T-cell (primary cell): Measurements from ENCODE around the gene EDARADD. TPM values are rescaled to one million over a fixed set of nuclear protein-coding genes. Genes with fewer than 3 reads are reported as not detected.
"Not testable (repeated sequence)": the region's sequence is repeated elsewhere in the genome, so short reads cannot be mapped to it uniquely, and the experiment has no call there.

Source experiments
- ATAC-seq, 4 experiments: fragments of 200-7000 bp in 3 of 4; fragments of 150-1000 bp in 1 of 4; cut with Tn5 transposase; replicated peaks in 1 of 4; 1 replicate in 3 of 4; 2 replicates in 1 of 4; pipeline ENCODE4 v1.10.0; 2021; ENCODE audit warnings: moderate library complexity in 3 of 4, mild to moderate bottlenecking in 2 of 4, moderate number of reproducible peaks in 1 of 4
- CTCF ChIA-PET, 2 donors: fragments of 300-600 bp; sonication (Branson Sonifier 250); formaldehyde crosslinking; loops; one replicate each; lab custom pipeline; 2022; ENCODE audit warnings: antibody characterized with exemption in 2 of 2; lab: Charles Lee
- POLR2A ChIA-PET, 2 donors: fragments of 300-600 bp; sonication (Branson Sonifier 250); formaldehyde crosslinking; loops; one replicate each; lab custom pipeline; 2022; ENCODE audit warnings: antibody characterized with exemption in 2 of 2; lab: Charles Lee
- DNase-seq, 35 experiments: peaks; one replicate each; pipeline versions ENCODE4 v3.0.0 to v3.0.0-alpha.2; 2013 to 2023
- H3K27ac ChIP-seq: one replicate; pipeline ENCODE4 v1.5.1; 2013; ENCODE audit warnings: low read length
- H3K27me3 ChIP-seq, 2 experiments: replicated peaks in 1 of 2; 1 replicate in 1 of 2; 2 replicates in 1 of 2; pipeline versions ENCODE4 v1.6.1 to v1.7.0; 2013; ENCODE audit warnings: low read length in 1 of 2, mixed read lengths in 1 of 2; ENCODE audit not compliant: control insufficient read depth in 2 of 2, insufficient read depth in 2 of 2; ENCODE audit errors: extremely low read depth in 1 of 2
- H3K36me3 ChIP-seq, 2 donors: 1 replicate in 1 of 2; 2 replicates in 1 of 2; pipeline versions ENCODE4 v1.6.1 to v1.7.0; 2013; ENCODE audit warnings: low read length in 1 of 2; ENCODE audit not compliant: control insufficient read depth in 2 of 2, insufficient read depth in 1 of 2; ENCODE audit errors: extremely low read depth in 1 of 2
- H3K4me1 ChIP-seq, 2 experiments: 1 replicate in 1 of 2; 2 replicates in 1 of 2; pipeline versions ENCODE4 v1.6.1 to v1.7.0; 2013; ENCODE audit warnings: low read length in 2 of 2, mixed read lengths in 1 of 2; ENCODE audit not compliant: insufficient read depth in 2 of 2, control insufficient read depth in 1 of 2; ENCODE audit errors: extremely low read depth in 1 of 2
- H3K4me3 ChIP-seq, 2 donors: 1 replicate in 1 of 2; 2 replicates in 1 of 2; pipeline versions ENCODE4 v1.5.1 to v1.7.0; 2013; ENCODE audit warnings: mild to moderate bottlenecking in 2 of 2, low read length in 1 of 2, moderate library complexity in 1 of 2; ENCODE audit not compliant: control insufficient read depth in 1 of 2; ENCODE audit errors: extremely low read depth in 1 of 2
- H3K9me3 ChIP-seq: 2 replicates; pipeline ENCODE4 v1.7.0; 2013
- H3K27ac Mint-ChIP-seq, 2 donors: one replicate each; pipeline ENCODE4 v1.8.0; 2020 to 2021; ENCODE audit warnings: mild to moderate bottlenecking in 2 of 2, mixed read lengths in 2 of 2
- H3K27me3 Mint-ChIP-seq, 2 donors: one replicate each; pipeline ENCODE4 v1.8.0; 2021 to 2022; ENCODE audit warnings: mixed read lengths in 2 of 2
- H3K36me3 Mint-ChIP-seq: one replicate; pipeline ENCODE4 v1.8.0; 2021; ENCODE audit warnings: mixed read lengths
- H3K4me1 Mint-ChIP-seq, 3 donors: one replicate each; pipeline ENCODE4 v1.8.0; 2020 to 2022; ENCODE audit warnings: mixed read lengths in 3 of 3, mild to moderate bottlenecking in 1 of 3
- H3K4me3 Mint-ChIP-seq, 3 donors: one replicate each; pipeline ENCODE4 v1.8.0; 2020 to 2022; ENCODE audit warnings: mild to moderate bottlenecking in 3 of 3, mixed read lengths in 3 of 3, moderate library complexity in 3 of 3
- H3K9me3 Mint-ChIP-seq, 3 donors: one replicate each; pipeline ENCODE4 v1.8.0; 2020 to 2022; ENCODE audit warnings: mixed read lengths in 3 of 3
- WGBS: methylation state at CpG from one replicate; pipeline ENCODE4 v1.1.5; 2013; ENCODE audit warnings: missing lambda C conversion rate; ENCODE audit not compliant: insufficient coverage; 5-methylcytosine and 5-hydroxymethylcytosine counted together
- total RNA-seq, 35 experiments: library from RNA in 6 of 35; stranded (reverse) in 6 of 35; fragments of 120-200 nt in 1 of 35; gene quantifications; one replicate each; pipeline versions ENCODE4 v1.2.1 to v1.2.4 and lab custom pipeline; 2013 to 2026

Gene EDARADD
- total RNA-seq, 5 donors from 2014 or later (not counting 1 experiment from before 2014, with no cell fraction given), result 1.3 to 5.7 (median 4.2) TPM

DNA sequence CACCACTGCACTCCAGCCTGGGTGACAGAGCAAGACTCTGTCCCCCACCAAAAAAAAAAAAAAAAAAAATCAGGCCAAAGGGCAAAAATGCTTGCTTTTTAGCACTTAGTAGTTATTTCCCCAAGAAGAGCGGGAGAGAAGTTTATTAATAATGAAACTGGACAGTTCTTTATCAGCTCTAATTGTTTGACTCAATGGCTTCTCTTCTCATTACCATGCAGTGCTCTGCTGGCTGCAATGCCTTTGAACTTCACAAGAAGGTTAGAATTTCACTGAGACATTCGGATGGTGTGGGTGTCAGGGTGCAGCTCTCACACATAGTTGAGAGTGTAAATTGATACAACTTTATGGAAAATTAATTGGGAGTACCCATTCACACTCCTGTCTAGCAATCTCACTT, 63.7 kb downstream of the EDARADD start:
- Histone ChIP-seq H3K36me3 (no peaks in the 10 kb centered on the region), H3K9me3 (no peaks in the 10 kb centered on the region), H3K27me3 (peaks cover 0 to 2% of the 10 kb centered on the region in 2 experiments), H3K4me3 (no peak overlapping the region), H3K4me1 (peaks cover 0 to 4% of the 10 kb centered on the region in 2 experiments), H3K27ac (no peak overlapping the region)
- Mint-ChIP-seq H3K4me3 (no peak overlapping the region), H3K27ac (no peak overlapping the region), H3K36me3 (peaks cover 8% of the 10 kb centered on the region), H3K4me1 (peaks cover 0 to 12% (median 0%) of the 10 kb centered on the region in 3 donors), H3K9me3 (no peaks in the 10 kb centered on the region), H3K27me3 (peaks cover 6 to 16% of the 10 kb centered on the region in 2 donors)
- ChIA-PET POLR2A (no interaction called here), CTCF (interaction anchor here in 1 of 2 donors (0.7 kb wide), 2 partner anchors 20 to 57 kb away, joined by 4 to 5 read pairs; no protein-coding TSS in a partner anchor)
- DNase-seq (no peak), ATAC-seq (no peak)
- WGBS, result no CpG with 5 or more reads among the region's 2 CpGs

DNA sequence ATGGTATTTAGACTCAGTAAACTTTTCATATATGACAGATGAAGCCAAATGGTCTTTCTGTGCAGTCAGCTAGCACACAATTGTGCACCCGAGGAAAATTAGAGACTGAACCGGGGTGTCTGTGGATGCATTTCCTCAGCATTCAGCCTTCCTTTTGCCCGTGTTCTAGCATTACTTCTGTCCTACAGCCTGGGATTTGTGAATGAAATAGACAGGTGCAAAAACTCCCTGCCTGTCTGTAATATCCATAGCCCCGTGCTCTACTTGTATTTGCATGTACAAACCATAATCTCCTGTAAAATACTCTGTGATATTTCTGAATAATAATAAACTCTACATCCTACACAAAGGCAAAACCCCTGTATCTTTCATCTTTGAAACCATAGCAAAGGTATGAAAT, 64.9 kb downstream of the EDARADD start:
- WGBS, result 89% methylated on average over 3 of the region's 4 CpGs
- H3K27ac ChIP-seq, result no peak overlapping the region
- no peak overlapping the region for H3K4me3 ChIP-seq
- H3K27me3 ChIP-seq, result peaks cover 0 to 8% of the 10 kb centered on the region in 2 experiments
- Mint-ChIP-seq H3K36me3 (peaks cover 8% of the 10 kb centered on the region), H3K9me3 (no peaks in the 10 kb centered on the region), H3K27ac (no peak overlapping the region), H3K4me3 (no peak overlapping the region), H3K4me1 (peaks cover 0 to 12% (median 0%) of the 10 kb centered on the region in 3 donors), H3K27me3 (peaks cover 9 to 27% of the 10 kb centered on the region in 2 donors)
- H3K4me1 ChIP-seq, result peaks cover 0 to 4% of the 10 kb centered on the region in 2 experiments
- ATAC-seq (no peak), DNase-seq (no peak)
- H3K9me3 ChIP-seq, result no peaks in the 10 kb centered on the region
- POLR2A ChIA-PET, result interaction anchor here (0.6 to 0.7 kb wide), 3 partner anchors 49 to 342 kb away, joined by 3 to 6 read pairs (median 4); no protein-coding TSS in a partner anchor
- no peaks in the 10 kb centered on the region for H3K36me3 ChIP-seq
- CTCF ChIA-PET, result no interaction called here

DNA sequence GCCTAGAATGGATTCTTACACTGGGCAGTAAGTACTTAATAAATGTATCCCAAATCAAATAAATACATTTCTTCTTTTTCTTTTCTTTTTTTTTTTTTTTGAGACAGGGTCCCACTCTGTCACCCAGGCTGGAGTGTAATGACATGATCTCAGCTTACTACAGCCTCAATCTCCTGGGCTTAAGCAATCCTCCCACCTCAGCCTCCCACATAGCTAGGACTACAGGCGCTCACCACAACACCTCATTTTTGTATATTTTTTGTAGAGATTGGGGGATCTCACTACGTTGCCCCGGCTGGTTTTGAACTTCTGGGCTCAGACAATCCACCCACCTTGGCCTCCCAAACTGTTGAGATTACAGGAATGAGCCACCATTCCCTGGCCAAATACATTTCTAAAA, 66.0 kb downstream of the EDARADD start:
- WGBS, result no CpG with 5 or more reads among the region's 3 CpGs
- POLR2A ChIA-PET, result no interaction called here

DNA sequence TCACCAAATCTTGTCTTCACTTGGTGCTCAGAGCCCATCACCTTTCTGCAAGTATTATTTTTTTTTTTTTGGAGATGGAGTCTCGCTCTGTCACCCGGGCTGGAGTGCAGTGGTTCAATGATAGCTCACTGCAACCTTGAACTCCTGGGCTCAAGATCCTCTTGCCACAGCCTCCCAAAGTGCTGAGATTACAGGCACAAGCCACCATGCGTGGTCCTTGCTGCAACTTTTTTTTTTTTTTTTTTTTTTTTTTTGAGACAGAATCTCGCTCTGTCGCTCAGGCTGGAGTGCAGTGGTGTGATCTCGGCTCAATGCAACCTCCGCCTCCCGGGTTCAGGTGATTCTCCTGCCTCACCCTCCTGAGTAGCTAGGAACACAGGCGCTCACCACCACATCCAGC, 70.1 kb downstream of the EDARADD start:
- H3K4me3 ChIP-seq, H3K9me3 ChIP-seq, POLR2A ChIA-PET, ATAC-seq, H3K27me3 ChIP-seq, H3K36me3 Mint-ChIP-seq, DNase-seq, H3K4me3 Mint-ChIP-seq, H3K27ac ChIP-seq, H3K36me3 ChIP-seq, H3K27ac Mint-ChIP-seq, H3K9me3 Mint-ChIP-seq: not testable (repeated sequence)
- peaks cover 21 to 24% (median 24%) of the 10 kb centered on the region in 3 donors for H3K4me1 Mint-ChIP-seq
- CTCF ChIA-PET, result interaction anchor here (0.7 kb wide), 2 partner anchors 107 to 469 kb away, joined by 3 to 7 read pairs; no protein-coding TSS in a partner anchor
- 100% methylated on average over 4 of the region's 9 CpGs for WGBS
- H3K27me3 Mint-ChIP-seq, result peaks cover 22 to 52% of the 10 kb centered on the region in 2 donors
- H3K4me1 ChIP-seq, result peaks cover 0 to 16% of the 10 kb centered on the region in 2 experiments

More for the DNA sequence above, 66.0 kb downstream of the EDARADD start:
- no peak overlapping the region for H3K4me3 ChIP-seq
- Mint-ChIP-seq H3K27ac (no peak overlapping the region), H3K9me3 (no peaks in the 10 kb centered on the region), H3K4me3 (no peak overlapping the region), H3K36me3 (peaks cover 8% of the 10 kb centered on the region), H3K27me3 (peaks cover 14 to 33% of the 10 kb centered on the region in 2 donors), H3K4me1 (peaks cover 5 to 18% (median 8%) of the 10 kb centered on the region in 3 donors)
- no peak overlapping the region for H3K27ac ChIP-seq
- H3K36me3 ChIP-seq, result no peaks in the 10 kb centered on the region
- CTCF ChIA-PET, result interaction anchor here in 1 of 2 donors (0.5 kb wide), 1 partner anchor 358 kb away, joined by 3 read pairs; no protein-coding TSS in a partner anchor
- H3K27me3 ChIP-seq, result peaks cover 0 to 8% of the 10 kb centered on the region in 2 experiments
- H3K9me3 ChIP-seq, result no peaks in the 10 kb centered on the region
- DNase-seq (no peak), ATAC-seq (no peak)
- peaks cover 0 to 12% of the 10 kb centered on the region in 2 experiments for H3K4me1 ChIP-seq

DNA sequence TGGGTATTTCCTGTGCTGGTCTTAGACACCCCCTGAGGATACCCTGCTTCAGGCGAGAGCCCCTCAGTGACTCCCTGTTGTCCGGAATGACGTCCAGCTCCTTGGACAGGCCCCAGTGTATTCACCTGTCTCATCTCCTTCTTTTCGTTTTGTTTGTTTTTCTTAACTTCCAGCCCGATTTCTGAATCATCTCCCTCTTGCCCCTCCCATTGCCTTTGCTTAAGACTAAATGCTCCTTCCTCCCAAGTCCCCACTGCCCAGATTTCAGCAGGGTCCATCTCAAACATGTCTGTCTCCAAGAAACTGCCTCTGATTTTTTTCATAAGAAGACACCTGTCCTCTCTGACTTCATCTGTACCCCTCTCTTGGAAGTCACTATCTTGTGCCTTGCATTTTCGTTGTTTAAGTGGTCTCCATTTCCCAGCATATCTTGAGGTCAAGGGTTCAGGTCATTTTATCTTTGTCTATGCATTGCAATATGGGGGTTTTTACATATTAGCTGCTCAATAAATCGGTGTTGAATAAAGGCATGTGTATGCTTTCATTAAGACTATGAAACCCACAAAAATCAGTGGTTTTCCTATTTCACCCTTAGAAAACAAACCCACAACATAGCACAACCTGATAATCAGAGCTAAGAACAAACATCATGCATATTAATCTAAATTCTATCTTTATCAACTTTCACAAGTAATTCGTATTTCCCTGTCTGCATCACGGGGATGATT, 71.3 kb downstream of the EDARADD start:
- H3K4me1 Mint-ChIP-seq, result peaks cover 21 to 24% (median 24%) of the 10 kb centered on the region in 3 donors
- POLR2A ChIA-PET, result no interaction called here
- no peak for DNase-seq

DNA sequence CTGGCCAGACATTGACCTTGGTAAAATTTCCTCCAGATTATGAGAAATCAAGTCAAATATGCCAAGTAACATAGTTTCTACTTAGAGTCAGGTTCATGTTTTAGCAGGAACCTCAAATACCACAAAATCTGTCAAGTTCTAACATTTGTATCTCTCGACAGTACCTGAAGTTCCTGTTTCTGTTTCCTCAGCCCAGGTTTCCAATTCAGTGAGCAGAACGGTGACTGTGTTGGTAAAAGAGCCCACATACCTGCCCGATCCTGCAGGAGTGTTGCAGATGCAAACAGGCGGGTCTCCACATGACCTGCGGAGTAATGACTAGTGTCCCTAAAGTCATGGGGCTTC, 71.8 kb downstream of the EDARADD start:
- Mint-ChIP-seq H3K9me3 (no peaks in the 10 kb centered on the region), H3K4me3 (peak overlapping the region; percentile 29 to 52 (median 42)), H3K4me1 (peaks cover 21 to 24% (median 24%) of the 10 kb centered on the region in 3 donors), H3K27me3 (peaks cover 21 to 51% of the 10 kb centered on the region in 2 donors), H3K27ac (peak overlapping the region in 1 of 2 donors; percentile 50), H3K36me3 (no peaks in the 10 kb centered on the region)
- ATAC-seq, result peak; percentile 66 to 84 (median 71)
- Histone ChIP-seq H3K27me3 (peaks cover 0 to 6% of the 10 kb centered on the region in 2 experiments), H3K36me3 (no peaks in the 10 kb centered on the region), H3K4me3 (no peak overlapping the region), H3K4me1 (peaks cover 0 to 16% of the 10 kb centered on the region in 2 experiments), H3K27ac (no peak overlapping the region), H3K9me3 (no peaks in the 10 kb centered on the region)
- ChIA-PET CTCF (interaction anchor here in 1 of 2 donors (0.6 kb wide), 1 partner anchor 12 kb away, joined by 3 read pairs; no protein-coding TSS in a partner anchor), POLR2A (no interaction called here)
- WGBS, result 0% methylated on average over 1 of the region's 5 CpGs
- DNase-seq, result peak in 6 of 35 experiments; percentile 3 to 33 (median 6)

More for the DNA sequence above, 71.3 kb downstream of the EDARADD start:
- ATAC-seq, result peak in 2 of 4 experiments; percentile 15 to 63
- CTCF ChIA-PET, result interaction anchor here in 1 of 2 donors (0.6 kb wide), 1 partner anchor 12 kb away, joined by 3 read pairs; no protein-coding TSS in a partner anchor
- peak overlapping the region in 1 of 2 donors; percentile 50 for H3K27ac Mint-ChIP-seq
- H3K27me3 ChIP-seq, result peaks cover 0 to 6% of the 10 kb centered on the region in 2 experiments
- H3K36me3 Mint-ChIP-seq, result no peaks in the 10 kb centered on the region
- H3K27ac ChIP-seq, result no peak overlapping the region
- H3K4me1 ChIP-seq, result peaks cover 0 to 16% of the 10 kb centered on the region in 2 experiments
- no peaks in the 10 kb centered on the region for H3K9me3 Mint-ChIP-seq
- WGBS, result 65% methylated on average over 7 of the region's 9 CpGs
- H3K9me3 ChIP-seq, result no peaks in the 10 kb centered on the region
- peak overlapping the region; percentile 29 to 52 (median 42) for H3K4me3 Mint-ChIP-seq
- H3K27me3 Mint-ChIP-seq, result peaks cover 22 to 52% of the 10 kb centered on the region in 2 donors
- H3K4me3 ChIP-seq, result no peak overlapping the region
- H3K36me3 ChIP-seq, result no peaks in the 10 kb centered on the region
